C4-2B (cell line): ENCODE results near the gene POFUT2.

Experiments used
- H3K27ac ChIP-seq: fragments of 450-650 bp; 2 replicates; pipeline ENCODE4 v1.5.1; 2017
- ZFX ChIP-seq: fragments of 450-650 bp; IDR thresholded peaks from 2 replicates; pipeline ENCODE4 v1.6.1; 2017
- TF ChIP-seq, protein P1 (sequence below): fragments of 450-650 bp; conservative IDR thresholded peaks from 2 replicates; pipeline ENCODE4 v1.5.1; 2017; ENCODE audit warnings: mild to moderate bottlenecking

POFUT2 gene

DNA sequence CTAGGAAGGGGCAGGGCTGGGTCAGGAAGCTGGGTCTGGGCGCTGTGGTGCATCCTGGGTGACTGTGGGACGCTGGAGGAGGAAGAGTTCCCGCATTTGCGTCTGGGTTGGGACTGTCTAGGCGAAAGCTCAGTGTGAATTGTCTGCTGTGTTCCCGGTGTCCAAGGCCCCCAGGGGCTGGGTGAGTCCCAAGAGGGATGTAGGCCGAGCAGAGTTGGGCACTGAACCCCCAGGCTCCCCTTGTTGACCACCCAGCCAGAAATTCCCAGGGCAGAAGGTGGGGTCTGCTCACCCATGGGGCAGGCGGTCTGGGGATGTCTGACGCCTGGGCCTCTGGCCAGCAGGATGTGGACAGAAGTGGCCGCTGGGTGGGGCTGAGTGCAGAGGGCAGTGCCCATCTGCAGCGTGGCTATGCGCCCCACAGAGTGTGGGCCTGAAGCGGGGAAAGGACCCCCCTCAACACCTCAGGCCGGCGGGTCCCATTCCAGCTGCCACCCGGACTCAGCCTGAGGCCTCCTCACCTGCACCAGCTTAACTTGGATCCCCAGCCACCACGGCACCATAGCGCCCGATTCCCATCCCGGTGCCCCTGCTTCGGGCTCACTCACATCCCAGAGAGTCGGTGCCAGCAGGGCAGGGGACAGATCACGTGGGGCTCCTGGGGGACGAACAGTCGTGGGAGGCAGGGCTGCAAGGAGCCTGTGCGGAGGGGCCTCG, 37.0 kb upstream of the POFUT2 start:
- TF ChIP-seq, protein P1, sequence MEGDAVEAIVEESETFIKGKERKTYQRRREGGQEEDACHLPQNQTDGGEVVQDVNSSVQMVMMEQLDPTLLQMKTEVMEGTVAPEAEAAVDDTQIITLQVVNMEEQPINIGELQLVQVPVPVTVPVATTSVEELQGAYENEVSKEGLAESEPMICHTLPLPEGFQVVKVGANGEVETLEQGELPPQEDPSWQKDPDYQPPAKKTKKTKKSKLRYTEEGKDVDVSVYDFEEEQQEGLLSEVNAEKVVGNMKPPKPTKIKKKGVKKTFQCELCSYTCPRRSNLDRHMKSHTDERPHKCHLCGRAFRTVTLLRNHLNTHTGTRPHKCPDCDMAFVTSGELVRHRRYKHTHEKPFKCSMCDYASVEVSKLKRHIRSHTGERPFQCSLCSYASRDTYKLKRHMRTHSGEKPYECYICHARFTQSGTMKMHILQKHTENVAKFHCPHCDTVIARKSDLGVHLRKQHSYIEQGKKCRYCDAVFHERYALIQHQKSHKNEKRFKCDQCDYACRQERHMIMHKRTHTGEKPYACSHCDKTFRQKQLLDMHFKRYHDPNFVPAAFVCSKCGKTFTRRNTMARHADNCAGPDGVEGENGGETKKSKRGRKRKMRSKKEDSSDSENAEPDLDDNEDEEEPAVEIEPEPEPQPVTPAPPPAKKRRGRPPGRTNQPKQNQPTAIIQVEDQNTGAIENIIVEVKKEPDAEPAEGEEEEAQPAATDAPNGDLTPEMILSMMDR: no peak
- no peak for TF ChIP-seq ZFX
- no peak overlapping the region for H3K27ac ChIP-seq

DNA sequence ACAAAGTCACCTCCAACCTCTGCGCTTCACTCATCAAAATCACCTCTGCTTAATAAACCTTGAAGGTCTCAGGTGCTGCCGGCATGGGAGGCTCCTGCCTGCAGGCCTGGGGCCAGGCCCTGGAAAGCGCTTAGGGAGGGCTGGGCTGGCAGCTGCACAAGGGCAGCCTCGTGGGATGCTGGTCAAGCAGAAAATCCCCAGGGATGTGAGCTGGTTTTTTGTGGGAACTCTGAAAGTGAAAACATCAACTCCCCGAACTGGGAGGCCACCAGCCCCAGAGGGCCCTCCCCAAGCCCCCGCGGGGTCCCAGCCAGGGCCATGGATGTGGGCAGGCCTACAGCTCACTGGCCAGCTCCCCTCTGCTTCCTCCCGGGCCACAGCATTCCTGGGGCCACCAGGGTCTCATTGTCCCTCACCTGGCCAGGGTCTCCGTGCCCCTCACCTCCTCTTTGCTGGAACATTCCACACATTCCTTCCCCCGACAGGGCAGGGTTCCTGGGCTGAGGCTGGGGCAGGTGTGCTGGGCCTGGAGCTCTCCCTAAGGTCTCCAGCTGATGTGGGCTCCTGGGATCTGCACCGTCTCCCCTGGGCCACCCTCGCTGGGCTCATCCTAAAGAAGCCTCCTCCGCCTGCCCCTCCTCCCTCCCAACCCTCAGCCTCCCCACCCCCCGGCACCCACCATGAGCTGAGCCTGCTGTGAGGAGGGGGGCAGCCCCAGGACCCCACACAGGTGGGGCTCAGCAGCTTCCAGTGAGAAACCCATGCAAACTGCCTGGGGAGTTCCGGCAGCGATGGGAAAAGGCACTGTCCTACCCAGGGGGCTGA, 36.0 kb upstream of the POFUT2 start:
- no peak for TF ChIP-seq ZFX
- TF ChIP-seq, protein P1: no peak
- no peak overlapping the region for H3K27ac ChIP-seq

DNA sequence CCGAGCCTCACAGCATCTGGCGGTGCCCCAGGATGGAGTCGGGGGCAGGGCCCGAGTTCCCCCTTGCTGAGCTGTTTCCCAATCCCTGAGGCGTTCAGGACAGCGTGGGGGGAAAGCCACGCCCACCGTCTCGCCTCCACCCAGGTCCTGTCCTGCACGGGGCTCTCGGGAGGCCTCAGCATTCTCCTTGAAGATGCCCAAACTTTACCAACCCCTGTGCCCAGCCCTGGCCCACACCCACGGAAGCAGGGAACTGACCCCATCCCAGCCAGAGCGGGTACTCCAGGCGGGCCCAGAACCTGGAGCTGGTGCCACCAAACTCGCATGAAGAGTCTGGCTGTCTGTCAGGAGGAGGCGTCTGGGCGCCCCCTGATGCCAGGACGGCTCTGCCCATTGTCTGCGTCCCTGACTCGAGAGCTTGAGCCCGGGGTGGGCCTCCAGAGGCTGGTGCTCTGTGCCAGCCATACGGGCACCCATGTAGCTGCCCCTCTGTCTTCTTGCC, 35.3 kb upstream of the POFUT2 start:
- H3K27ac ChIP-seq: no peak overlapping the region
- TF ChIP-seq ZFX: no peak
- TF ChIP-seq, protein P1: no peak

DNA sequence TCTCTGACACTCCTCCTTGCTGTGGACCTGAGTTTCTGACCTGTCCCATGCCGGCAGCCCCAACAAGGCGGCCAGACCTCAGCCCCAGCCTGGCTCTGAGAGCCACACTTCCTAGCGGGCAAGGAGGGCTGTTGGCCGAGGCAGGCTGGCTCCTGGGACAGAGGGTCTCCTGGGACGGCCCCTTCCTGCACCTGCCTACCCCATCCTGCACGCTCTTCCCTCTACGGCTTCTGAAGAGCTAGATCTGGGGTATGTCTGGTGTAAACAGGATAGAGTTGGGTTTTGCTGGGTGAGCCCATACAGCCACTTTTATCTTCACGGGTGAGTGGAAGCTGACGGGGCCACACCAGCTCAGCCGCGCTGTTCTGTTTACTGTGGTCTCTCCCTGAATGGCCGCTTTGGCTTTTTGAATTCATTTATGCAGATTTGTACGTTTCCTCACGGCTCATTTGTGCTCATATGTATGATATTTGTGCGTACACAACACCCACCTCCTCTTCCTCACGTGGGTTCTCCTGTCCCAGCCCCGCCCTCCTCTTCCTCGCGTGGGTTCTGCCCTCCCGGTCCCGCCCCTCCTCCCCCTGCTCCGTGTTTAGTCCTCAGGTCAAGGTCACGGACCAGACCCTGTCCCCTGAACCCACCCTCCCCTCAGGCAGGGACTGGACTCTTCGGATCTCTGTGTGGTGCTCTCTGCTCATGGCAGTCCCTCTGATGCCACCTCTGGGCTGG, 34.7 kb upstream of the POFUT2 start:
- no peak for TF ChIP-seq ZFX
- TF ChIP-seq, protein P1: no peak
- H3K27ac ChIP-seq: no peak overlapping the region

DNA sequence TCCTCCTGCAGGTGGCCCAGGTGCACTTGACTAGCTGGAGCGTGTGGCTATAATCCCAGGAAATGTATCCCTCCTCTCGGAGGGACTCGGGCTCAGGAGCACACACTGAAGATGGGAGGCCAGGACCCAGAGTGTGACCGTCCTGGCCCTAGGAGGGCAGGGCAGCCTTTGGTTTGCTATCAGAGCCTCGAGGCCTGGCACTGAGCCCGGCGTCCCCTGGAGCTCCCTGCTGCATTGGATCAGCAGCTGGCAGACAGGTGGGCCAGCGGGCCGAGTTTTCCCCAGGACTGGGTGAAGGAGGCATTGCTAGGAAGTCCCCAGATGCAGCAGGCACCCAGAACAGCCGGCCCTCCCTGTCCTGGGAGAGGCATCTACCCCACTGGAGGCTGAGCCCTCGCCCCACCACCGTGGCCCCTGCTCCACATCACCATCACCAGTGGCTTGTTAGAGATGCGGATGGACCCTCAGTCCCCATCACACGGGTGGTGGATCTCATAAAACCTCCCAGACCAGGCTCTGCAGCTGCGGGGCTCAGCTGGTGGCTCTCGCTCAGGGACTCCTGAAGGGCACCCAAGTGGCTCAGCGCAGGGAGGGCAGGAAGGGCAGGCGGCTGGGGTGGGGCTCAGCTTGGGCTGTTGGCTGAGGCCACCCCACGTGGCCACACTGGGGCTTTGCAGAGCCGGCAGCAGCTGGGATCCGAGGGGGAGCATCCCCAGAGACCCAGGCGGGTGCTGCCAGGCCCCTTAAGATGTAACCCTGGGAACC, 32.7 kb upstream of the POFUT2 start:
- TF ChIP-seq ZFX: no peak
- TF ChIP-seq, protein P1: no peak
- no peak overlapping the region for H3K27ac ChIP-seq

DNA sequence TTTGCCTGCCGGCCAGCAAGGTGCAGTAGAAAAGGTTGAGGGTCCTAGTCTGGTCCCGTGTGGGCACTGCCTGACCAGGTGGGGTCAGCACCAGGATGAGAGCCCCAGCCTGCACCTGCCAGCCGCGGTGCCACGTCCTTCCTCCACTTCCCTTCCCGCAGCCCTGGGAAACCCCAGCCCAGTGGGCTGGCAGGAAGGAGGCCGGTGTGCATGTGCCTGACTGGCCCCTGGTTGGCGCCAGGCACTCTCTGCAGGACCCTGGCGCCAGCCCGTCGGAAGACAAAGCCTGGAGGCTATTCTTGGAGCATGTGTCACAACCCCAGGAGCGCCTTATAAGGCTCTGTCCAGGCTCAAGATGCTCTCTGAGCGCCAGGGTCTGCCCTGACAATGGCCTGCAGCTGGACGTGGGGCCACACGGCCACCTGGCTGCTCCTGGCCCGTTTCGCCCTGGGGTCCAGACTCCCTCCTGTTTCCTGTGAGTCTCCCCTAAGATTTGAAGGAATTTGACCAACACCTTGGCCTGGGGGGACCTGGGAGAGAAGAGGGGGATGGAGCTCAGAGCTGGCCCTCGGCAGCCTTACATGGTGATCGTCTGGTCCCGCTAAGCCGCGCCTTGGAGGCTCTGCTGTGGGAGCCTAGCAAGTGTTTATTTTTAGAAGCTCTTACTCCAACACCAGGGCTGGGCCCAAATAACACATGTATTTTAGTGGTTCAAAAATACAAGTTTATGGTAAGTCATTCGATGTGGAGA, 31.9 kb upstream of the POFUT2 start:
- TF ChIP-seq, protein P1: no peak
- no peak for TF ChIP-seq ZFX
- H3K27ac ChIP-seq: no peak overlapping the region
